ENCODE measurements around the gene INPP5F. TPM values are rescaled to one million over a fixed set of nuclear protein-coding genes. Genes with fewer than 3 reads are reported as not detected.

Gene INPP5F
- total and polyA plus RNA-seq, 9 of the 15 experiments (the other 6 are each of a cell fraction or from before 2014, with no cell fraction given) = 1.6 to 7.3 (median 6.0) TPM

- Histone ChIP-seq H3K79me2 (ENCODE audit: control insufficient read depth, insufficient read depth, low read length) (no peaks in the 10 kb centered on the region), H3K4me3 (no peak overlapping the region), H3K36me3 (ENCODE audit: control insufficient read depth, insufficient read depth, low read length) (no peaks in the 10 kb centered on the region), H3K9ac (ENCODE audit: insufficient read depth in 1 of 2, low read depth in 2 of 2, low read length in 2 of 2) (no peak overlapping the region), H3K9me1 (ENCODE audit: control insufficient read depth, insufficient read depth, low read length) (no peaks in the 10 kb centered on the region), H3K9me3 (replicated peaks; ENCODE audit: control insufficient read depth, insufficient read depth, low read depth, low read length) (no peaks in the 10 kb centered on the region), H3K27me3 (ENCODE audit: control insufficient read depth in 2 of 2, insufficient read depth in 2 of 2, low read length in 2 of 2) (no peaks in the 10 kb centered on the region), H4K20me1 (replicated peaks; ENCODE audit: control insufficient read depth, insufficient read depth, low read length) (no peaks in the 10 kb centered on the region), H2AFZ (ENCODE audit: low read depth, low read length) (no peak overlapping the region), H3K4me1 (replicated peaks in 1 of 2; ENCODE audit: control insufficient read depth in 2 of 2, insufficient read depth in 2 of 2, low read length in 2 of 2) (no peaks in the 10 kb centered on the region), H3K27ac (ENCODE audit: extremely low read depth, low read depth, low read length) (no peak overlapping the region), H3K4me2 (ENCODE audit: insufficient read depth, low read length) (no peak overlapping the region)
- POLR2A ChIA-PET = interaction anchor here (0.6 kb wide), 1 partner anchor 73 kb away, joined by 3 read pairs; no protein-coding TSS in a partner anchor
- intact Hi-C loops (cut with micrococcal nuclease) (no loop called here), in situ Hi-C loops (cut with MboI) (no loop called here)
- TF ChIP-seq ZNF280A (IDR thresholded peaks at IDR 0.05; ENCODE audit: low read depth, partially characterized antibody) = no peak
- TF ChIP-seq, protein P1, sequence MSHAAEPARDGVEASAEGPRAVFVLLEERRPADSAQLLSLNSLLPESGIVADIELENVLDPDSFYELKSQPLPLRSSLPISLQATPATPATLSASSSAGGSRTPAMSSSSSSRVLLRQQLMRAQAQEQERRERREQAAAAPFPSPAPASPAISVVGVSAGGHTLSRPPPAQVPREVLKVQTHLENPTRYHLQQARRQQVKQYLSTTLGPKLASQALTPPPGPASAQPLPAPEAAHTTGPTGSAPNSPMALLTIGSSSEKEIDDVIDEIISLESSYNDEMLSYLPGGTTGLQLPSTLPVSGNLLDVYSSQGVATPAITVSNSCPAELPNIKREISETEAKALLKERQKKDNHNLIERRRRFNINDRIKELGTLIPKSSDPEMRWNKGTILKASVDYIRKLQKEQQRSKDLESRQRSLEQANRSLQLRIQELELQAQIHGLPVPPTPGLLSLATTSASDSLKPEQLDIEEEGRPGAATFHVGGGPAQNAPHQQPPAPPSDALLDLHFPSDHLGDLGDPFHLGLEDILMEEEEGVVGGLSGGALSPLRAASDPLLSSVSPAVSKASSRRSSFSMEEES (CRISPR knock-in tag; IDR thresholded peaks at IDR 0.05) = no peak
- TF ChIP-seq PHF8 (IDR thresholded peaks at IDR 0.05; ENCODE audit: borderline replicate concordance, low read length) = no peak
- no peak for TF ChIP-seq XRCC5 (IDR thresholded peaks at IDR 0.05; ENCODE audit: low read depth, low read length)
- TF ChIP-seq, protein P2, sequence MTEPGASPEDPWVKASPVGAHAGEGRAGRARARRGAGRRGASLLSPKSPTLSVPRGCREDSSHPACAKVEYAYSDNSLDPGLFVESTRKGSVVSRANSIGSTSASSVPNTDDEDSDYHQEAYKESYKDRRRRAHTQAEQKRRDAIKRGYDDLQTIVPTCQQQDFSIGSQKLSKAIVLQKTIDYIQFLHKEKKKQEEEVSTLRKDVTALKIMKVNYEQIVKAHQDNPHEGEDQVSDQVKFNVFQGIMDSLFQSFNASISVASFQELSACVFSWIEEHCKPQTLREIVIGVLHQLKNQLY (CRISPR knock-in tag; conservative IDR thresholded peaks at IDR 0.05) = no peak
- TF ChIP-seq, protein P3, sequence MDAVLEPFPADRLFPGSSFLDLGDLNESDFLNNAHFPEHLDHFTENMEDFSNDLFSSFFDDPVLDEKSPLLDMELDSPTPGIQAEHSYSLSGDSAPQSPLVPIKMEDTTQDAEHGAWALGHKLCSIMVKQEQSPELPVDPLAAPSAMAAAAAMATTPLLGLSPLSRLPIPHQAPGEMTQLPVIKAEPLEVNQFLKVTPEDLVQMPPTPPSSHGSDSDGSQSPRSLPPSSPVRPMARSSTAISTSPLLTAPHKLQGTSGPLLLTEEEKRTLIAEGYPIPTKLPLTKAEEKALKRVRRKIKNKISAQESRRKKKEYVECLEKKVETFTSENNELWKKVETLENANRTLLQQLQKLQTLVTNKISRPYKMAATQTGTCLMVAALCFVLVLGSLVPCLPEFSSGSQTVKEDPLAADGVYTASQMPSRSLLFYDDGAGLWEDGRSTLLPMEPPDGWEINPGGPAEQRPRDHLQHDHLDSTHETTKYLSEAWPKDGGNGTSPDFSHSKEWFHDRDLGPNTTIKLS (IDR thresholded peaks at IDR 0.05; ENCODE audit: borderline replicate concordance, low read depth) = no peak
- no peak for TF ChIP-seq GABPB2 (CRISPR knock-in tag; conservative IDR thresholded peaks at IDR 0.05)
- no peak for TF ChIP-seq ZC3H4 (CRISPR knock-in tag; IDR thresholded peaks at IDR 0.05; ENCODE audit: borderline replicate concordance)
- TF ChIP-seq BRD9 (IDR thresholded peaks at IDR 0.05; ENCODE audit: low read depth, partially characterized antibody) = no peak
- no peak for DNase-seq (ENCODE audit: extremely low read depth in 1 of 4, low spot score in 3 of 4)
- CTCF ChIA-PET (ENCODE audit: low intra/inter-chr PET ratio) = no interaction called here
- BruUV-seq (replicated peaks) = no TSS peak
- no peak for ATAC-seq
- FAIRE-seq = no peak
- 60% methylated on average over 7 of the region's 7 CpGs for WGBS (ENCODE audit: insufficient coverage, low coverage, missing lambda C conversion rate)
Observed at GRCh38 chr10:119815671-119816070, 89.8 kb downstream of the INPP5F start.

All from K562 (cell line).